ENCODE results near the gene TESK2.
"Not testable (repeated sequence)": the region's sequence is repeated elsewhere in the genome, so short reads cannot be mapped to it uniquely, and the experiment has no call there.

The TESK2 gene, protein sequence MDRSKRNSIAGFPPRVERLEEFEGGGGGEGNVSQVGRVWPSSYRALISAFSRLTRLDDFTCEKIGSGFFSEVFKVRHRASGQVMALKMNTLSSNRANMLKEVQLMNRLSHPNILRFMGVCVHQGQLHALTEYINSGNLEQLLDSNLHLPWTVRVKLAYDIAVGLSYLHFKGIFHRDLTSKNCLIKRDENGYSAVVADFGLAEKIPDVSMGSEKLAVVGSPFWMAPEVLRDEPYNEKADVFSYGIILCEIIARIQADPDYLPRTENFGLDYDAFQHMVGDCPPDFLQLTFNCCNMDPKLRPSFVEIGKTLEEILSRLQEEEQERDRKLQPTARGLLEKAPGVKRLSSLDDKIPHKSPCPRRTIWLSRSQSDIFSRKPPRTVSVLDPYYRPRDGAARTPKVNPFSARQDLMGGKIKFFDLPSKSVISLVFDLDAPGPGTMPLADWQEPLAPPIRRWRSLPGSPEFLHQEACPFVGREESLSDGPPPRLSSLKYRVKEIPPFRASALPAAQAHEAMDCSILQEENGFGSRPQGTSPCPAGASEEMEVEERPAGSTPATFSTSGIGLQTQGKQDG

DNA sequence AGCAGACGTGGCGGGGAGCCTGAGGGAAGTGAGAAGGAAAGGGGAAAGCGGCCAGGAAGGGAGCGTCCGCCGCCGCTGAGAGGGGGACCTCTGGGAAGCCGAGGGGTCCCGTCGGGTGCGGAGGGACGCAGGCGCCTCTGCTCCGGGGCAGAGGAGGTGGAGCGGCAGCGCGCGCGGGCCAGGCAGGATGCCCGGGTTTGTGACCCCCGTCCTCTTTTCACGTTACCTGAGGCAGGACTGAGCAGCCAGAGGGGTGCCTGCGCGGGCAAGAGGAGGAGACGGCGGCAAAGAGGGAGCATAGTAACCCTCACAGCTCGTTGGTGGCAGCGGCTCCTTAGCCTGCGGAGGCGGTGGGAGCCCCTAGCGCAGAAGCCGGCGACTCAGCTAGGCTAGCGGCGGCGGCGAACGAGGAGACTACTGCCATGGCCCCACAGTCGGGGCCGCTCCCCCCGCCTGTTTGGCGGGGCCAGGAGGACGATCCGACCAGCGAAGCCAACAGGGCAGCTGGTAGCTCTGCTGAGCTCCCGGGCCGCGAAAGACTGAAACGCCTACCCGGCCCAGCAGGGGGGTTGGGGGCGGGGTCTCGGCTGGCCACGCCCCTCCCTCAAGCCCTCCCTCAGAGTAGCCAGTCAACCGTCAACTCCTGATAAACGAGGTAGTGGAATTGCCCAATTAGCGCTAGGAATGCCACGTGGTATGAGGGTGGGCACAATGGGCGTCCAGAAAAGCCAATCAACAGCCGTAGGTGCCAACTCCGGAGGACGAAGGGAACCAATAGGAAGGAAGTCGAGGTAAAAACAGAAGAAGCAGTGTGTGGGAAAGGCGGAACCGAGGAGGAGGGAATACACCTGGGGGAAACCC lies at the start of gene TESK2:
Gene TESK2, minus strand, starts transcription at position 538 of the 861 bp plus-strand sequence. CDS start 33,378 bp downstream, outside the sequence.
- peak; percentile 99 for DNase-seq

DNA sequence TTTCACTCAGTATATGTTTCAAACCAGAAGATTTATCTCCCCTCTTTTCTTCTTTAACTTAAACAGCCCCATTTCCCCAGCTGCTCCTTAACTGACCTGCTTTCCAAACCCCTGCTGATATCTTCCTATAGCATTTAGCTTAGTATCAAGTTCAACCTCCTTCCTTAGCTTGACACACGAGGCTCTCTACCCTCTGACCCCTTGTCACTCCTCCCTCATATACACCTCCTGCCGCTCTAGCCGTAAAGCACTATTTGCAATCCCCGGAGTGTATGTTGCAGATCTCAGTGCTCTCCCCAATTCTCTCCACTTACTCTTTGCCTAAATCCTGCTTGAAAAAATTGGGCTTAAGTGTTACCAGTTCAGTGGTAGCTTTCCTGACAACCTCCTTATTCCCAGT lies 45.9 kb upstream of the TESK2 start:
- DNase-seq, result no peak

DNA sequence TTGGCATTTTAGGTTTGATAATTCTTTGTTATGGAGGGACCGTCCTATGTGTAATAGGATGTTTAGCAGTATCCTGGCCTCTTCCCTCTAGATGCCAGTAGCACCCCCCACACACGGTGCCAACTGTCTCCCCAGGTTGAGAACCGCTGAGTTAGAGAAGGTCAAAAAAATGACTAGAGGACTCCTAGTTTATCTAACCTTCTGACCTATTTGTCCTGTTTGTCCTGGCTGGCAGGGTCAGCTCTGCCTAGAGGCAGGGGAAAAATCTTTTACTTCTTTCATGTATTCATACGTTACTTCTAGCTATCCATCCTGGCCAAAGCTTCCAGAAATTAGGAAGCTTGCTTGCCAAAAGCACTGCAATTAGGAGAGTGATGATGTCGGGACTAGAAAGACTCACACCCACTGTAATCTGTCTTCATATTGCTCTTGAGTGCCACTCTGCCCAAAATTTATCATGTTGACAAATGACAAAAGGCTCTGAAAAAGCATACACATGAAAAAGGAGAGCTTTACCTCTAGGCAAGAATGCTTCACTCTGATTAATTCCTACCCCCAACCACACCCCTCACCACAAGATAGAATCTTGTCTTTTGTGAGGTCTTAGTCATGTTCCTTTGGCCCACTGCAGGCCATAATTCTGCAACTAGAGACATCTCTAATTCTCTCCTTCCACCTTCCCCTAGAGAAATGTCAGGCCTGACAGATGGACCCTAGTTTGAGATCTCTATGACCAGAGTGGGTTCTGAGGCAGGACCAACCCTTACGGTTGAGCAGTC lies 45.2 kb upstream of the TESK2 start:
- DNase-seq, result no peak

DNA sequence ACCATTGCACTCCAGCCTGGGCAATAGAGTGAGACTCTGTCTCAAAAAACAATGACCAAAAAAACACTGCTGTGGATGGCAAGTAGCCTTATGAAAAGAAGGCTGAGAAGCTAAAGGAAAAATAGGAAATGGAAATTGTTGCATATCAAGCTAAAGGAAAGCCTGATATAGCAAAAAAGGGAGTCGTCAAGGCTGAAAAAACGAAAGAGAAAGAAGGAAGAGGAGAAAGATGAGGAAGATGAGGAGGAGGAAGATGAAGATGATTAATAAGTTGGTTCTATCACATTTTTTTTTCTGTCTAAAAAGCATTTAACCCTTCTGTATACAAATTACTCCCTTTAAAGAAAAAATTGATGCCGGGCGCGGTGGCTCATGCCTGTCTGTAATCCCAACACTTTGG lies 40.9 kb upstream of the TESK2 start:
- peak; percentile 65 for DNase-seq

DNA sequence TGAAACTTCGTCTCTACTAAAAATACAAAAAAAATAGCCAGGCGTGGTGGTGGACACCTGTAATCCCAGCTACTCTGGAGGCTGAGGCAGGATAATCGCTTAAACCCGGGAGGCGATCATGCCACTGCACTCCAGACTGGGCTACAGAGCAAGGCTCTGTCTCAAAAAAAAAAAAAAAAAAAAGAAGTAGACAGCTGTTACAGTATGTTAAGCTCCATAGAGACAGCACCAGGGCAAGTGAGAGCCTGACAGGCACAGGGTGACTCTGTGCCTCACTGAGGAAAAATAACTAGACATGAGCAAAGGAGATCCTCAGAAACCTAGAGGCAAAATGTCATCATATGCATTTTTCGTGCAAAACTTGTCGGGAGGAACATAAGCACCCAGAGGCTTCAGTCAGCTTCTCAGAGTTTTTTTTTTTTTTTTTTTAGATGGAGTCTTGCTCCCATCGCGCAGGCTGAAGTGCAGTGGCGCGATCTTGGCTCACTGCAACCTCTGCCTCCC lies 39.7 kb upstream of the TESK2 start:
- no peak for DNase-seq

DNA sequence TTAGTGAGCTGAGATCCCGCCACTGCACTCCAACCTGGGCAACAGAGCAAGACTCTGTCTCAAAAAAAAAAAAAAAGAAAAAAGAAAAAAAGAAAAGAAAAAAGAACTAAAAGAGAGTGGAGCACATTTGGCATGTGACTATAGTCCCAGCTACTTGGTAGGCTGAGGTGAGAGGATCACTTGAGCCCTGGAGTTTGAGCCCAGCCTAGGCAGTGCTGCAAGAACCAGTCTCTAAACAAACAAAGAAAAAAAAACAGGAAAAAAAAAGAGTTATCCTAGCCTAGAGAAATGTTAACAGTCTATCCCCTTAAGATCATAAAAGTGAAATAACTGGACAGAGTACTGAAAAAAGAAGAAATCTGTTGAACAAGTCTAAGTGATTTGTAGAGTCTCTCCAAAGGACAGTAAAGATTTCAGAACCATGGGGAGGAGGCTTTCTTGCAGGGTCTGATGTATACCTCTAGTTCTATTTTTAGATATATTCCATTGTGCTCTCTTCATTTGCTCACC lies 35.2 kb upstream of the TESK2 start:
- DNase-seq, result no peak

DNA sequence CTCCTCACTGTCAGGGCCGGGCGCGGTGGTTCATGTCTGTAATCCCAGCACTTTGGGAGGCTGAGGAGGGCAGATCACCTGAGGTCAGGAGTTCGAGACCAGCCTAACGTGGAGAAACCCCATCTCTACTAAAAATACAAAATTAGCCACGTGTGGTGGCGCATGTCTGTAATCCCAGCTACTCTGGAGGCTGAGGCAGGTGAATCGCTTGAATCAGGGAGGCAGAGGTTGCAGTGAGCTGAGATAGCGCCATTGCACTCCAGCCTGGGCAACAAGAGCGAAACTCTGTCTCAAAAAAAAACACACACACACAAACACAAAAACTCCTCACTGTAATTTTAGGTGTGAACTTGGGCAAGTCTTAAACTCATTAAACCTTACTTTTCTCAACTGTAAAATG lies 33.0 kb upstream of the TESK2 start:
- not testable (repeated sequence) for DNase-seq

DNA sequence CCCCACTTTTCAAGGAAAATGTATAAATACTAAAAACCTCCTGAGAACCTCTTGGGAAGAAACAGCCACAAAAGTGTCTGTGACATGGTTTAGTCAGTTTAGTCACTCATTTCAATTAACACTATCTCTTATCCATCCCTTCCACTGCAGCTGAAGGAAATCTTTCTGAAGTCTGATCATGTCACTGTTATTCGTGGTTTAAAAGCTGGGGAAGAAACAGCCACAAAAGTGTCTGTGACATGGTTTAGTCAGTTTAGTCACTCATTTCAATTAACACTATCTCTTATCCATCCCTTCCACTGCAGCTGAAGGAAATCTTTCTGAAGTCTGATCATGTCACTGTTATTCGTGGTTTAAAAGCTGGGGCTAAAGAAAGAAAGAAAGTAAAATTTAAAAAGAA lies 32.6 kb upstream of the TESK2 start:
- DNase-seq, result not testable (repeated sequence)

DNA sequence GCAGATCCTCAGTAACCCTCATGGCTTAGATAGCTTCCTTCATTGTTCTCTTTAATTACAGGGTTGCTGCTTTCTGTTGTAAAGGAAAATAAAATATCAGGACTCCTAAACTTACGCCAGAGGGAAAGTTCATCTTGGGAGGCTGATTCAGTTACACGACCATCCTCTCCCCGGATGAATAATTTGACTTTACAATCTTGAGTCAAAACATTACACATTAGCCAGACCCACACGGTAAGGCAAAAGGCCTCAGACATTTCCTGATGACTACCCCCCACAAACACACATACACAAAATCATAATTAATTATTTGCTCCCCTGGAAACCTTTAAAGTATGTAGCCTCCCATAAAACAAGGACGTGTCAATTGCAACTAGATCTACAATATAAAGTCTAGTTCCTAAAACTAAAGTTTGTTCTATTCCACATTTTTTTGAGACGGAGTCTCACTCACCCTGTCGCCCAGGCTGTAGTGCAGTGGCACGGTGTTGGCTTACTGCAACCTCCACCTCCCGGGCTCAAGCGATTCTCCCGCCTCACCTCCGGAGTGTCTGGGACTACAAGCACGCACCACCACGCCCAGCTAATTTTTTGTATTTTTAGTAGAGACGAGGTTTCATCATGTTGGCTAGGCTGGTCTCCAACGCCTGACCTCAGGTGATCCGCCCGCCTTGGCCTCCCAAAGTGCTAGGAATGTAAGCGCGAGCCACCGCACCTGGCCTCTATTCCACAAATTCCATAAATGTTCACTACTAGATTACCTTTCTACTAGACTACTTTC lies 31.6 kb upstream of the TESK2 start:
- DNase-seq, result no peak

DNA sequence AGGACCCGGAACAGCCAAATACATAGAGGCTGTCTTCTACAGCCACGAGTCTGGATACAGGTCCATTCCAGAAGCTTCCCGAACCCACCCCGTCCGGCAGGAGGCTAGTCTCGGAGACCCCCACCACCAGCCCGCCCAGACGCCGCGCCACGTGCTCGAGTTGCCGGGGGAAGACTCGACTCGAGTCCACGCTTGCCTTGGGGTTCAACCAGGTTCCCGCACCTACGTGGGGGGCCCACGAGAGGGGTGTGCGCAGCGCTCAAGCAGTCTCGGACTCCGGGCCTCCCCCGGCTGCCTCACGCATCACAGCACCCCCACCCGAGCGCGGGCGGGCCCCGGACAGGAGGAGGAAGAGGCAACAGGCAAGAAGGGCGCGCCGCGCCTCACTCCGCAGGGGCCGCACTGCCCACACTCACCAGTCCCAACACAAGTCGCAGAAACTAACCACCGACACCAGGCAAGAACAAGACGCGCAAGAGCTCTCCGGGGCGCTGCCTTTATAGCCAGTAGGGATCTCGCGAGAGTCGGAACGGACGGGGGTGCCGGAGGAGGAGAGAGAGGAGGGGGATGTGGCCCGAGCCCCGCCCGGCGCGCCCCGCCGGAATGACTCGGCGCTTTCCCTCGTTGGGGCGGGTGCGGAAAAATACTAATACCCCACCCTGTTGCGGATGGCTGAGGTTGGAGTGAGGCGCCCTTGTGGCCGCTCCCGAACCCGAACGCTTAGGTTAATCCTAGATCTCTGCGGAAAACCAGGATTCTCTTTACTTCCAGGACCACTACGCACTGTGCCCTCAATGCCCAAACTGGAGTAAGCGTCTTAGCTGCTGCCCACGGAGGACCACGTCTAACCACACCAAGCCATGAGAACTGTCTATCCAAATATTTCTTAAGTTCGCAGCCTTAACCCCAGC lies 30.7 kb upstream of the TESK2 start, which contains the start of gene PRDX1:
Gene PRDX1, minus strand, starts transcription at position 472 of the 911 bp plus-strand sequence. CDS start 2,841 bp downstream, outside the sequence.
- DNase-seq, result peak; percentile 88

DNA sequence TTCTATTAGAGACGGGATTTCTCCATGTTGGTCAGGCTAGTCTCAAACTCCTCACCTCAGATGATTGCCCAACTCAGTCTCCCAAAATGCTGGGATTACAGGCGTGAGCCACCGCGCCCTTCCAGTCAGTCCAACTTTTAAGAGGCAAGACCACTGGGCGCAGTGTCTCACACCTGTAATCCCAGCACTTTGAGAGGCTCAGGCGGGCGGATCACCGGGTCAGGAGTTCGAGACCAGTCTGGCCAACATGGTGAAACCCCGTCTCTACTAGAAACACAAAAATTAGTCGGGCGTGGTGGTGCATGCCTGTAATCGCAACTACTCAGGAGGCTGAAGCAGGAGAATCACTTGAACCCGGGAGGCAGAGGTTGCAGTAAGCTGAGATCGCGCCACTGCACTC lies 28.8 kb upstream of the TESK2 start:
- not testable (repeated sequence) for DNase-seq

DNA sequence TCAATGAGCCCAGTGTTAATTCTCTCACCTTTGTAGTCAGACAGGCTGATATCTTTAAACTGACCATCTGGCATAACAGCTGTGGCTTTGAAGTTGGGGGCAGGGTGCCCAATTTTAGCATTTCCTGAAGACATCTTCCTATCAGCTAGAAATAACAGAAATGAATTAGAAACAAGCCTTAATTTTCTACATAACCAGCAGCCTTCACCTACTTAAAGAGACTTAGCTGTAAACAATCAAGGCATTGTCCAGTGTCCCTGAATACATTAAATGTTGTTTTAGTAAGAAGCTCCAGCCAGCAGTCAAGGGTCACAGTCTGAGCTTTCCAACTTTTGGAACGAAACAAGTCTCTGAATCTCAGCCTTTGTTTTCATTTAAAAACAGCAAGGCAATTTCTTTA lies 27.9 kb upstream of the TESK2 start:
- DNase-seq, result no peak

DNA sequence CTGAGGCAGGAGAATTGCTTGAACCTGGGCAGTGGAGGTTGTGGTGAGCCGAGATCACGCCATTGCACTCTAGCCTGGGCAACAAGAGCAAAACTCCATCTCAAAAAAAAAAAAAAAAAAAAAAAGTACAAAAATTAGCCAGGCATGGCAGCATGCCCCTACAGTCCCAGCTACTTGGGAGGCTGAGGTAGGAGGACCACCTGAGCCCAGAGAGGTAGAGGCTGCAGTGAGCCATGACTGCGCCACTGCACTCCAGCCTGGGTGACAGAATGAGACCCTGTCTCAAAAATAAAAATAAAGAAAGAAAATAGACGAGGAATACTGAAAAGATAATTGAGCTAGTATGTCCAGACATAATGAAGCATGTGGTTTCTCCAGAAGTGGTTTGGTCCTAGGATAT lies 27.4 kb upstream of the TESK2 start:
- DNase-seq, result not testable (repeated sequence)

DNA sequence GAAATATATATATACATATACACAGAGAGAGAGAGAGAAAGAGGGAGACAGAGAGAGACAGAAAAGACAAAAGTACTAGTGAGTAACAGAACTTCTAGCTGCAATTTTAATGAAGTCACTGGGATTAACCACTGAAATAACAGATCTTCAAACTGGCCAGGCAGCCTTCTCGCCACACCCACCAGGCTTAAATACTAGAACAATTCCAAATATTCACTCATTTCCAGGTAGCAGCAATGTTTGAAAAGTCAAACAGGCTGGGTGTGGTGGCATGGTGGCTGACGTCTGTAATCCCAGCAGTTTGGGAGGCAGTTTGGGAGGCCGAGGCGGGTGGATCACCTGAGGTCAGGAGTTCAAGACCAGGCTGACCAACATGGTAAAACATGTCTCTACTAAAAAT lies 25.5 kb upstream of the TESK2 start:
- no peak for DNase-seq

DNA sequence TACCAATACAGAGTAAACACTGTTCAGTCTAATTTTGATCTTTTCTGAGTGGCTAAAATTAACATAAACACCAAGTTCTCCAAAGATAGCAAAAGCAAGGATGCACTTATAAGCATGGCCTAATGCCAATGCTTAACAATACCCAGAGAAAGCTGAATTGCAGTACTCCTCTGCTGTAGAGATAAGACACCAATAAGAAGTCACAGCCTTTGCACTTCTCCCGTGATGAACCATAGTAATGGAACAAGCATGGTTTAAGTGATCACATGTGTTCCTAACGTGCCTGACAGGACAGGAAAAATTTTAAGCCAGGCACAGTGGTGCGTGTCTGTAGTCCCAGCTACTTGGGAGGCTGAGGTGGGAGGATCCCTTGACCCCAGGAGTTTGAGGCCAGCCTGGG lies 25.1 kb upstream of the TESK2 start:
- DNase-seq, result no peak

DNA sequence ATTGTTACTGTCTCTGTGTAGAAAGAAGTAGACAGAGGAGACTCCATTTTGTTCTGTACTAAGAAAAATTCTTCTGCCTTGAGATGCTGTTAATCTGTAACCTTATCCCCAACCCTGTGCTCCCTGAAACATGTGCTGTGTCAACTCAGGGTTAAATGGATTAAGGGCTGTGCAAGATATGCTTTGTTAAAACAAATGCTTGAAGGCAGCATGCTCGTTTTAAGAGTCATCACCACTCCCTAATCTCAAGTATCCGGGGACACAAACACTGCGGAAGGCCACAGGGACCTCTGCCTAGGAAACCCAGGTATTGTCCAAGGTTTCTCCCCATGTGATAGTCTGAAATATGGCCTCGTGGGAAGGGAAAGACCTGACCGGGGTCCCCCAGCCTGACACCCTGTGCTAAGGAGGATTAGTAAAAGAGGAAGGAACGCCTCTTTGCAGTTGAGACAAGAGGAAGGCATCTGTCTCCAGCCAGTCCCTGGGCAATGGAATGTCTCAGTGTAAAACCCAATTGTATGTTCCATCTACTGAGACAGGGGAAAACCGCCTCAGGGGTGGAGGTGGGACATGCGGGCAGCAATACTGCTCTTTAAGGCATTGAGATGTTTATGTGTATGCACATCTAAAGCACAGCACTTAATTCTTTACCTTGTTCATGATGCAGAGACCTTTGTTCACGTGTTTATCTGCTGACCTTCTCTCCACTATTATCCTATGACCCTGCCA lies 22.7 kb upstream of the TESK2 start:
- peak; percentile 41 for DNase-seq

DNA sequence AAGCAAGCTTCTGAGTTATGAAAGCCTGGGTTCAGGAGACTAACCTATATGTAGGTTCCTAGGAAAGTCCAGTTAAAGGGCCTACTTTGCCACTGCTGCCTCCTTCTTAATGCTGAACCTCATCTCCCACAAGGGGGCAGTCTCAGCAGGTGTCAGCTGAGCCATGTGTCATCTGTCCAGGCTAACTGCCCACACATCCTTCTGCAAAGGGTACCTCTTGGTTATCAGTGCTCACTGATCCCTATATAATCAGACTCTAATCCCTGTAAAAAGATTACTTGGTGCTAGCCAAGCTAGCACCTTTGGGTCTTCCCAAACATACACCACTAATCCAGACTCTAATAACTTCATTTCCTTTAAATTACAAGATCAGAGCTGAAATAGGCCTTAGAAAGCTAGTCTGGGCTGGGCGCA lies 21.7 kb upstream of the TESK2 start:
- DNase-seq, result peak; percentile 57

DNA sequence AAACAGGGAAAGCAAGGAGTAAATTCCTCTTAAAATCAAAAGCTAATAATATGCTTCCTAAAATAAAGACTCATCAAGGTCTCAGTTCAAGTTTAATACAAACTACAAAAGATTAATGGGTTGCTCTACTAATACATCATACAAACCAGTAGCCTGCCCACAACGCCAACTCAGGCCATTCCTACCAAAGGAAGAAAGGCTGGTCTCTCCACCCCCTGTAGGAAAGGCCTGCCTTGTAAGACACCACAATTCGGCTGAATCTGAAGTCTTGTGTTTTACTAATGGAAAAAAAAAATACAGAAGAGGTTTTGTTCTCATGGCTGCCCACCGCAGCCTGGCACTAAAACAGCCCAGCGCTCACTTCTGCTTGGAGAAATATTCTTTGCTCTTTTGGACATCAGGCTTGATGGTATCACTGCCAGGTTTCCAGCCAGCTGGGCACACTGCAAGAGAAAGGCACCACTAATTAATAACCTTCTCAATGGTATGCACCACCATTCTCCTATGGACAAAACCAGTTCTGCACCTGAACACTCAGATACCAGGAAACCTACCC lies 20.1 kb upstream of the TESK2 start:
- no peak for DNase-seq

Data from MV-4-11 (cell line).